Measurements from ENCODE around the gene NT5M.

GRCh38 chr17:17297217-17297616, 6.0 kb upstream of the NT5M start:
- TF ChIP-seq CTCF (IDR thresholded peaks at IDR 0.05) (no peak), POLR2A (IDR thresholded peaks at IDR 0.05) (no peak)

Measured in Peyer's patch (tissue), 4 donors.